GM12874 (cell line): ENCODE data around the gene NT5M.

Experiments
- CTCF ChIP-seq: IDR thresholded peaks from 2 replicates; pipeline ENCODE4 v1.5.1; 2011; ENCODE audit warnings: low read depth, mild to moderate bottlenecking, control low read depth, low read length, moderate library complexity; ENCODE audit not compliant: insufficient read depth

Gene NT5M

DNA sequence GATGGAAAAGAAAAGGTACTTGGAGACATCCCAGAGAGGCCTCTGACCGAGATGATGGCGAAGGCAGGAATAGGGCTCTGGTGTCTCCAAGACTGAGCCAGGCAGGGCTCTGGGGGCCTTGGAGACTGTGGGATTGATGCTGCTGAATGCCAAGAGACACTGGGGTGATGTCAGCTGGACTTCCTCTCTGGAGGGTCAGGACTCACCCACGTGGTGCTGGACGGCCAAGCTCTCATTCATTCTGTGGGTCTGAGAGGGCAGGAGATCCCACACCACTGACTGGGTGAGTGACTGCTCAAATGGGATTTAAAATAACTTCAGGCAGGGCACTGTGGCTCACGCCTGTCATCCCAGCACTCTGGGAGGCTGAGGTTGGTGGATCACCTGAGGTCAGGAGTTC is 64.8 kb downstream of the NT5M start:
- TF ChIP-seq CTCF, result no peak

DNA sequence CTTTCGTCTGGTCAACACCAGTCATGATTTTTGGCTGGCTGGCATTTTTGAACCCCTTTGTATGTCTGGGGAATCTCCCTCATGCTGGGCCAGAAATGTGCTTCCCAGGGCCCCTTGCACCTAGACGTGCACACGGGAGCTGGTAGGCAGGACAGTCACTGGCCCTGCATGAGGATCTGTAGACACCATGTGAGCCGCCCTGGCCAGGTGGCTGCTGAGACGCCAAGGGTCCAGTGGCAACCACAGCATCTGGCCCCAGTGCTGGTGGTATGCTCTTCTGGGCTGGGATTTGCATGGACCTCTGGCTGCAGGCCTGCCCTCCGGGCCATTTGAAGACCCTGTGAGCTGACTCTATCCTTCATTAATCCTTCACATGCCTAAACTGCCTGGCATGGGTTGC is 67.5 kb downstream of the NT5M start:
- TF ChIP-seq CTCF, result no peak

DNA sequence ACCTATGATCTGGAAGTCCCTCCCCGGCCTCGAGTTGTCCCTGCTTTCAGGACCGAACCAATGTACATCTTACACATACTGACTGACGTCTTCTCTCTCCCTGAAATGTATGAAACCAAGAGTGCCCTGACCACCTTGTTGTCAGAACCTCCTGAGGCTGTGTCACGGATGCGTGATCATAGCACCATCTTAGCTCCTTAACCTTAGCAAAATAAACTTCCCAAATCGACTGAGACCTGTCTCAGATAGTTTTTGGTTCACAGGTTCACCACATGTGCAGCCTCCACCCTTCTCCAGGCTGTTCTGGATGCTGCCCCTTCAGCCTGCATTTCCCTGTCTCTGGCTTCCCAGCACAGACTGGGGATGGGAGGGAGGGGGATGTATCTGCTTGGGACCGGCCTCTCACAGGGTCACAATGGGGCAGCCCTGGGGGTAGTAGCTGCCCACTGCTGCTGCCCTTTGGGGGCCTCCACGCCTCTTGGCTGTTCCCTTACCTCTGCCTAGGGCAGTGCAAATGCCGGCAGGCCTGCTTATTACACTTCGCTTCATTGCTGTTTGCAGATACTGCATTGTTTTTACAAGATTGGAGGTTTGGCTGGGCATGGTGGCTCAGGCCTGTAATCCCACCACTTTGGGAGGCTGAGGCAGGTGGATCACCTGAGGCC is 69.8 kb downstream of the NT5M start:
- TF ChIP-seq CTCF, result no peak

- no peak for TF ChIP-seq CTCF
Measured at GRCh38 chr17:17375841-17376240, 72.7 kb downstream of the NT5M start.

DNA sequence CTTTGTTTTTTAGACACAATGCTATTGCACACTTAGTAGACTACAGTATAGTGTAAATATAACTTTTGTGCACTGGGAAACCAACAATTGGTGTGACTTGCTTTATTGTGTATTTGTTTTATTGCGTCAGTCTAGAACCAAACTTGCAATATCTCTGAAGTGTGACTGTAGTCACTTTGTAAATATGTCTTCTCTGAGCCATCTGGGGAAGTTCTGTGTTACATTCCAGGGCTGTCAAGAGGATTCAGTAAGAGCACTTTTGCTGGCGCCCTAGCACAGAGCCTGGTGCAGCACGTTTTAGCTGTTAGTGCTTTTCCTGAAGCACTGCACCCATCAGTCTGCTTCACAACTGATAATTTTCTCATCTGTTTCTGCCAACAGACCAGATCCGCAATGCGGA is 73.2 kb downstream of the NT5M start:
- TF ChIP-seq CTCF, result no peak

DNA sequence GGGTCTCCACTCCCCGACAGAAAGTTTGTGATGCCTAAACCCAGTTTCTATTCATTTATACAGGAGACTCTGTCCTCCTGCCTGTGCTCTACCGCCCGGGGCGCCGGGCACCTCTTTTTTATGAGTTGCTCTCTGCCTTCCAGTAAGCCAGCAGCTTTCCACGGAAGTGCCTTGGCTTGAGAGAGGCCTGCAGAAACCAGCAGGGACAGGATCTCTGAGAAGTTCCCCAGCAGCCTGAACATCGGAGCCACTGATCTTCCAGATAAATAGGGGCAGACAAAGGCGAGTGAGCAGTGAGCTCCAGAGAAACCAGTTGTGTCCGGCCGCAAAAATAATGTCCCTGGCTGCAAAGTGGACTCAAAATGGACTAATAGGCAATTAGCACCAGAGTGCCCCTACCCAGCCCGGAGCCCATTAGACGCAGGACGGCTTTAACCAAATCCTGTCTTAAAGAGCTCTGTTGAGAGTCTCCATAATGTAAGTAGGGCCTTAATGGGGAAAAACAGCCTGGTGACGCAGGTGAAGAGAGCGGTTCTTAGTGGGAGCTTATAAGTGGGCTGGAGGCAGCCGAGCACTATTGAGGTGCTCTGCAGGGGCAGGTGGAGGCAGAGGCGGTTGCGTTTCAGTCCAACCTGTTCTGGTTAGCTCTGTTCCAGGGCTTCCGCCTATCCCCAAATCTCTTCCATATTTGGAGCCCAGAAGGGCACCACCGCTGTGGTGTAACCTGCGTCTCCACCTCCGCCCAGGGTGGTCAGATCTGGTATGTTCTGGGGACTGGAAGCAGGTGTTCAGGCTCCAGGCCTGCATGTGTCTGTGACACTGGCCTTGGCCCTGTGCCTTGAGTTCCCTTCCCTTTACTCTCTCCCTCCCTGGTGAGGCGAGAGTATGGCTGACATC is 74.1 kb downstream of the NT5M start:
- TF ChIP-seq CTCF, result no peak

- TF ChIP-seq CTCF, result no peak
Measured at GRCh38 chr17:17379197-17379991, 76.2 kb downstream of the NT5M start.
